Fibroblast of the conjunctiva (primary cell): ENCODE results near the gene CGB8.
A peak's percentile ranks its signal among the peaks of the same experiment; 100 is the strongest.
"Not testable (repeated sequence)": the region's sequence is repeated elsewhere in the genome, so short reads cannot be mapped to it uniquely, and the experiment has no call there.

ENCODE experiments used
- DNase-seq: peaks from one replicate; pipeline ENCODE4 v3.0.0-alpha.2; 2010; ENCODE audit warnings: low read depth

The CGB8 gene

DNA sequence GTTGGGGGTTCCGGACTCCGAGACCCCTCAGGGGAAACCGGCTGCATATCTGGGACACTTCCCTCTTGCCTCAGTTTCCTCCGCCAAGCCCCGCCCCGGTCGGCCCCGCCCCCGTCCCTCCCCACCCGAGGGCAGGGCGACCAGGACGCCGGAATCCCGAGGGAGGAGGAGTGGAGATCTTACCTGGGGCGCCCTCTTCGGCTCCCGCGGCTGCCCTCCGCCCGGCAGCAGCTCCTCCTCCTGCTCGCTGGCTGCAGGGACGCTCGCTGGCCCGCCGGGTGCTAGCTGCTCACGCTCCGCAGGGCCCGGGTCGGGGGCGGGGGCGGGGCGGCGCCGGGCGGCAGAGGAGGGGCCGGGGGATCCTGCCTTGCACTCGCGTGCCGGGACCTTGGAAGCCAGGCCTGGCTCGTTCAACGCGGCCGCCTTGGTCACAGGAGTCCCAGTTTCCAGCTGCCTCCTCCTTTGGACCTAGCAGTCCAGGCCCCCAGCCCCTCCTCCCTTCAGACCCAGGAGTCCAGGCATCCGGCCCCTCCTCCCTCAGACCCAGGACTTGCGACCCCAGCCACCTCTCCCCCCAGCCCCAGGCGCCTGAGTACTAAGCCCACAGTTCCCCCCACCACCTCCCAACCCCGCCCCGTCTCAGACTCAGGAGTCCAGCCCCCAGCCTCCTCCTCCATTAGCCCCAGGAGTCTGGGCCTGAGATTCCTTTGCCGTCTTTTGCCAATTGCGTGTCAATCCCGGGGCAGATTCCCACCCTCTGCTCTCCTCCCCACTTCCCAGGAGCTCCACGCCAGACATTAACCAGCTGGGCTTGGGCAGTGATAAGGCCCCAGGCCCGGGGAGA is 16.1 kb upstream of the CGB8 start, which contains the start of gene NTF4:
Gene NTF4, minus strand, starts transcription at position 51 of the 844 bp plus-strand sequence. CDS start 2,821 bp downstream, outside the sequence.
- DNase-seq: no peak

DNA sequence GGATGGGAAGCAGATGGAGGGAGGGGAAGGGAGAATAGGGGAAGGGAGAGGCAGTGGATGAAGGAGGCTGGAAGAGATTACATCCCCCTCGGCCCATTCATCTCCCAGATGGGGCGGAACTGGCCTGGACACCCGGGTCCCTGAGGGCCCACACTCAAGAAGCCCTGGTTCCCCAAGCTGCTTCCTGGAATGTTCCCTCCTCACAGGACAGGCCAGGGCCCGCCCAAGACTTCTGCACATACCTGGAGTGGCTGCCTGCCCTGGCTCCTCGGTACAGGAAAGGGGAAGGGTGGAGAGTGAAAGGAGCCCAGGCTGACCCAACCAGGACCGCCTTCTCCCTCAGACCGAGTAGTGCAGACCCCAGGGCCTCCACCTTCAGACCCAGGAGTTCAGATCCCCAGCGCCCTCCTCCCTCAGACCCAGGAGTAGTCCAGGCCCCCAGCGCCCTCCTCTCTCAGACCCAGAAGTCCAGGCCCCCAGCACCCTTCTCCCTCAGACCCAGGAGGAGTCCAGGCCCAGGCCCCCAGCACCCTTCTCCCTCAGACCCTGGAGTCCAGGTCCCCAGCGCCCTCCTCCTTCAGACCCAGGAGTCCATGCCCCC is 15.2 kb upstream of the CGB8 start:
- no peak for DNase-seq

DNA sequence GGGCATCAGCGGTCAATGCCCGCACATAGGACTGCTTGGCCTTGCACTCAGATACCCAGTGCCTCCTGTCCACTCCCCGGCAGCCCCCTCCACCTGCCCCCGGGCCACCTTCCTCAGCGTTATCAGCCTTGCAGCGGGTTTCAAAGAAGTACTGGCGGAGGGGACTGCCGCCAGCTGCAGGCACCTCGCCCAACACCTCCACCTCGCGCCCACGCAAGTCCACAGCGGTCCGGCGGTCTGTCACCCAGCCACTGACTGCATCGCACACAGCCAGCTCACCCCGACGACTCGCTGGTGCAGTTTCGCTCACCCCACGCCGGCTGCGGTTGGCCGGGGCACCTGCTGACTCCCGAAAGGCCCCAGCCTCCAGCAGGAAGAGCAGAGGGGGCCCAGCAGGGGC is 12.5 kb upstream of the CGB8 start:
- DNase-seq: no peak

DNA sequence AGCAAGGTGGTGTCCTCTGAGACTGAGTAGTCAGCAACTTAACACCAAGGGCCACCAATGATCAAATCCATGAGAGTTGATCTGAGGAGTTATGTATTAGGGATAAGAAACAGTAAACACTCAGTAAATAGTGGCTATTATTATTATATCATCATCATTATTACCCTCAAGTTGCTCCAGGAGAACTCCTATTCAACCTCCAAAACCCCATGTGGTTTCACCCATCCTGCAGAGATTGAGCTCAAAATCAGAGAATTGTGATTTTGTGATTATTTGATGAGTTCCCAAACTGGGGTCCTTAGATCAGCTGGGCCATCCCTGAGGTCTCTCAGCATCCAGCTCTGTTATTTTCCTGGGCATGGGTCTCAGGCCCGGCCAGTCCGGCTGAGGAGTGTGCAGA is 12.1 kb upstream of the CGB8 start:
- no peak for DNase-seq

DNA sequence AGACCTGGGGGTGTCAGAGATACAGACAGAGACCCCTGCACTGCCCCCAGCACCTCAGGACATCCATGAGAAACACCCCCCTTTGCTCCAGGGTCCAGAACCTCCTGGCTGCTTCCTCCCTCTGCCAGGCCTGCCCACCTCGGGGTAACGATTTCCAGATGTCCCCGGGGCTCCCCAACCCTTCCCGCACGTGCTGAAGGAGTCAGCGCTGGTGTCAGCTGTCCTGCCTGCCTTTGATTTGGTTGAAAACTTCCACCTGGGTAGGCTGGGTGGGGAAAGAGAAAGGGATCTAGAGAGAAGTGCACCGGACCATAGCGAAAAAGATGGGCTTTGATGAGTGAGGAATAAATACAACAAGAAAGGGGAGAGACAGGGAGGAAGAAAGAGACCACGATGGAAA is 10.1 kb upstream of the CGB8 start:
- DNase-seq: no peak

DNA sequence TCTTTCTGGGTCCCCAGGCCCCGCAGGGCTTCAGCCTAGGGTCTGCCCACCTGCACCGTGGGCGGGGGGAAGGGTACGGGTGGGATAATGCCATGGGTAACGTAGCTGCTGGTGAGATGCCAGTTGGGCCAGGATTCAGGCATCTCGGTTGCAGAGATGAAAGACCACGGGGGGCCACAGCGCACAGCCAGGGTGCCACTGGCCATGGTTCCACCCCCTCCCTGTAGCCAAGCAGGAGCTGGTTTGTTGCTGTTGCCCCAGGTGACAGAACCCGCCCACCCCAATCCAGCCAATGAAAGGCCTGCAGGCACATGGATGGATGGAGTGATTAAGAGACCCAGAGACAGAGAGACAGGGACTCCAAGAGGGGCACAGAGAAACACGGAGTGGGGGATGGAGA is 9.7 kb upstream of the CGB8 start:
- no peak for DNase-seq

DNA sequence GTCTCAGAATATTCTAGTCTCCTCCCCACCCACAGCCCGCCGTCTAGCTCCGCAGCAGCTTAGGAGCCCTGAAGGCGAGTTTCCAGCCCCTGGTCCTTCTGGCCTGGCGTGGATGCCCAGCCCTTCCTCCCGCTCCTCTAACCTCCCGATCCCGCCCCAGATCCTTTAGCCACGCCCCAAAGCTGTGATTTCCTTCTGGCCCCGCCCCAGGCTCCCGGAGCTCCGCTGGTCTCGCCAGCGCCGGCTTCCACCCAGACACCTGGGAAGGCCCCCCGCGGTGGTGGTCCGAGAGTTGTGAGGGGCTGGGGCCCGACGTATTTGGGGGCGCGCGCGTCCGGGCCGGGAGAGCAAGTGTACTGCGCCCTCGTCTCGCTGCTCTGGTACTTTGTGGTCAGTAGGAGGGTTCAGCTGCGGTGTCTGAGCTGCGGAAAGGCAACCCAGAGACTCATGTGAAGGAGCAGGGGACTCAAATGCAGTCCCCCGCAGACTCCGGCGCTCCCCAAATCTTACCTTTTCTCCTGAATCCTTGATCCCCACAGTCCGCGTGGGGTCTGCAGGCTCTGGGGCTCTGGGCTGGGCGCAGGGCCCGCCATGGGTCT is 8.8 kb upstream of the CGB8 start, which contains the start of gene CGB7:
Gene CGB7, minus strand, starts transcription at position 114 of the 599 bp plus-strand sequence. CDS start 2,374 bp downstream, outside the sequence.
- peak; percentile 16 for DNase-seq

DNA sequence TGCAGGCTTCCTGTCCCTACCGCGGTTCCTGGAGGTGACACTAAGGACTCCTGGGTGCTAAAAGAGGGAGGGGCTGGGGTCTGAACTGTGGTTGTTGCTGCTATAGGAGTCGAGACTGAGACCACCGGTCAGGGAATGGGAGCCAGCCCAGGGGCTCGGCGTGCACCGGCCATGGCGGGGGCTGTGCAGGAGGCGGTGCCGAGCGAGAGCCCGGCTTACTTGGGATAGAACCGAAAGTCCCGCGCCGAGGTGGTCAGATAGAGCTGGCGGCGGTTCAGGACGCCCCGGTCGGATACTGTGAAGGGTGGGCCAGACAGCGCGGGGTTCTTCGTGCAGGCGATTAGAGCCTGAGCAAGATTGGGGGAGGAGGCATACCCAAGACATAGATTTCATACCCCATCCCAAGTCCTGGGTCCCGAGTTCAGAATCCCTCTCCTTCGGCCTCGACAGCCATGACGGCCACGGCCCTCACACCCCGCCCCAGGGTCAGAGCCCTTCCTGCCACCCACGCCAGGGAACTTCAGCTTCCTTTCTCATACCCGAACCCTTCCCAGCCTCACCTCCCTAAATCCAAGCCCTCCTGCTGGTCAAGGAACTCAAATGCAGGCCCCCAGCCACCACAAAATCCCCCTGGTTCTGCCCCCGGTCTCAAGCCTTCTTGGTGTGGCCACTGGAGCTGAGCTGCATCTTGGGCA is 8.1 kb upstream of the CGB8 start:
- not testable (repeated sequence) for DNase-seq

DNA sequence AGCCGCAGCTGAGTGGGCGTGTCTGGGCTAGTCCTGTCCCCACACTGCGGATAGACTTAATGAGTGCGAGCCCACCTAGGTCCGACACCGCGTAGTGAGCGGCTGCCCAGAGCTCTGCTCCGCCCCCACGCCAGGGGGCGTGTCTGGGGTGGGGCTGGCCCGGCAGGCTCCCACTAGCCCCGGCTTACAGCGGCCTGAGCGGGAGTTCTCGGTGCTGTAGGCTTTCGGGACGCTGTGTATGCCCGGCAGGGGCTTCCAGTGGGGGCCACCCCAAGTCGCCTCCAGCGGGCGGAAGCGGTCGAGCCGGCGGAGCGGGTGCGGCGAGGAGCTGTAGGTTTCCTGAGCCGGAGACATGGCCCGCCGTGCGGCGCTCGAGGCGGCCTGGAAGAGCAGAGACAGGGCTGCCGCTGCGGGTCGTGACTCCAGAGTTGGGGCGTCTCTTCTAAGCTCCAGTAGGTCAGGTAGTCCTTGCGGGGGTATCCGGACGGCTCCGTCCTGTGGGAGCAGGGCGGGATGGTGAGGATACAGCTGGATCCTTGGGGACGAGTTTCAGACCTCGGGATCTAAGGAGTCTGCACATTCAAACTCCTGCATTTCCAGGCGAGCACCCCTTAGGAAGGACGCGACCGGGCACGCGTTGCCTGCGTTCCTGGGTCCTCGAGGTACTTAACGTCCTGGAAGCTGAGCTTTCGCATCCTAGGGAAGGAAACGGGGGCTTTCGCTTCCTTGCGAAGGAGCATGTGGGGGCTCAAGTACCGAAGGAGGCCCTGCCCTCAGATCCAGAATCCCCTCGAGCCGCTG is 7.4 kb upstream of the CGB8 start:
- no peak for DNase-seq

DNA sequence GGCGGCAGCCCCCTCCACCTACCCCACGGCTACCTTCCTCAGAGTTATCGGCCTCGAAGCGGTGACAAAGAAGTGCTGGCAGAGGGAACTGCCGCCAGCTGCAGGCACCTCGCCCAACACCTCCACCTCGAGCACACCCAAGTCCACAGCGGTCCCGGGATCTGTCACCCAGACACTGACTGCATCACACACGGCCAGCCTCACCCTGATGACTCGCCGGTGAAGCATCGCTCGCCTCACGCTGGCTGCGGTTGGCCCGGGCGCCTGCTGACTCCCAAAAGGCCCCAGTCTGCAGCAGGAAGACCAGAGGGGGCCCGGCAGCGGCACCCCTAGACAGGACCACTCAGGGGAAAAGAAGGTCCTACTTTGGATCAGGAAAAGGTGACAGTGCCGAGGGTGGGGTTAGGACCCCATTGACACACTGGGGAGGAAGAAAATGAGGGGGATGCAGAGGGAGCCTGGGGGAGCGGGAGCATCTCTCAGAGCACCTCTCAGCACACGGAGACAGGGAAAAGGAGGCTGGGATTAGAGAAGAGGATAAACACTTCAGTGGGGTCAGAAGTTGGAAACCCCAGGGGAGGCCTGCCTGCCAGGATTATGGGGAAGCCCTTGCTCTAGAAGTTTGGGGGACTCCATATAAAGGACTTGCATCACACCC is 1.6 kb upstream of the CGB8 start:
- DNase-seq: not testable (repeated sequence)

DNA sequence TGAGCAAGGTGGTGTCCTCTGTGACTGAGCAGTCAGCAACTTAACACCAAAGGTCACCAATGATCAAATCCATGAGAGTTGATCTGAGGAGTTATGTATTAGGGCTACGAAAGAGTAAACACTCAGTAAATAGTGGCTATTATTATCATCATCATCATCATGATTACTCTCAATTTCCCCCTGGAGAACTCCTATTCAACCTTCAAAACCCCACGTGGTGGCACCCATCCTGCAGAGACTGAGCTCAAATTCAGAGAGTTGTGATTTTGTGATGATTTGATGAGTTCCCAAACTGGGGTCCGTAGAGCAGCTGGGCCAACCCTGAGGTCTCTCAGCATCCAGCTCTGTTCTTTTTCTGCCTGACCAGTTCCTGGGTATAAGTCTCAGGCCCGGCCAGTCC is 923 bp upstream of the CGB8 start:
- DNase-seq: not testable (repeated sequence)

DNA sequence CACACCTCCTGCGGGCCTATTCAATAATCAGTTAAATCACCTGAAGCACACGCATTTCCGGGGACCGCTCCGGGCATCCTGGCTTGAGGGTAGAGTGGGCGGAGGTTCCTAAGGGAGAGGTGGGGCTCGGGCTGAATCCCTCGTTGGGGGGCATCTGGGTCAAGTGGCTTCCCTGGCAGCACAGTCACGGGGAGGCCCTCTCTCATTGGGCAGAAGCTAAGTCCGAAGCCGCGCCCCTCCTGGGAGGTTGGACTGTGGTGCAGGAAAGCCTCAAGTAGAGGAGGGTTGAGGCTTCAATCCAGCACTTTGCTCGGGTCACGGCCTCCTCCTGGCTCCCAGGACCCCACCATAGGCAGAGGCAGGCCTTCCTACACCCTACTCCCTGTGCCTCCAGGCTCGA is 5.4 kb downstream of the CGB8 start, which contains the start of gene CGB5:
Gene CGB5, plus strand, starts transcription at position 301 of the 400 bp plus-strand sequence. CDS start 362 bp downstream, outside the sequence.
- not testable (repeated sequence) for DNase-seq

DNA sequence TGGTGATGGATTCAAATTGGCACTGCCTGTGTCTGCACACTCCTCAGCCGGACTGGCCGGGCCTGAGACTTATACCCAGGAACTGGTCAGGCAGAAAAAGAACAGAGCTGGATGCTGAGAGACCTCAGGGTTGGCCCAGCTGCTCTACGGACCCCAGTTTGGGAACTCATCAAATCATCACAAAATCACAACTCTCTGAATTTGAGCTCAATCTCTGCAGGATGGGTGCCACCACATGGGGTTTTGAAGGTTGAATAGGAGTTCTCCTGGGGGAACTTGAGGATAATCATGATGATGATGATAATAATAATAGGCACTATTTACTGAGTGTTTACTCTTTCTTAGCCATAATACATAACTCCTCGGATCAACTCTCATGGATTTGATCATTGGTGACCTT is 6.2 kb downstream of the CGB8 start:
- DNase-seq: not testable (repeated sequence)

DNA sequence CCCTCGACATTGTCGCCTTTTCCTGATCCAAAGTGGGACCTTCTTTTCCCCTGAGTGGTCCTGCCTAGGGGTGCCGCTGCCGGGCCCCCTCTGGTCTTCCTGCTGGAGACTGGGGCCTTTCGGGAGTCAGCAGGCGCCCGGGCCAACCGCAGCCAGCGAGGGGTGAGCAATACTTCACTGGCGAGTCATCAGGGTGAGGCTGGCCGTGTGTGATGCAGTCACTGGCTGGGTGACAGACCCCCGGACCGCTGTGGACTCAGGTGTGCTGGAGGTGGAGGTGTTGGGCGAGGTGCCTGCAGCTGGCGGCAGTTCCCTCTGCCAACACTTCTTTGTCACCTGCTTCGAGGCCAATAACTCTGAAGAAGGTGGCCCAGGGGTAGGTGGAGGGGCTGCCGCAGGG is 6.7 kb downstream of the CGB8 start:
- DNase-seq: no peak

DNA sequence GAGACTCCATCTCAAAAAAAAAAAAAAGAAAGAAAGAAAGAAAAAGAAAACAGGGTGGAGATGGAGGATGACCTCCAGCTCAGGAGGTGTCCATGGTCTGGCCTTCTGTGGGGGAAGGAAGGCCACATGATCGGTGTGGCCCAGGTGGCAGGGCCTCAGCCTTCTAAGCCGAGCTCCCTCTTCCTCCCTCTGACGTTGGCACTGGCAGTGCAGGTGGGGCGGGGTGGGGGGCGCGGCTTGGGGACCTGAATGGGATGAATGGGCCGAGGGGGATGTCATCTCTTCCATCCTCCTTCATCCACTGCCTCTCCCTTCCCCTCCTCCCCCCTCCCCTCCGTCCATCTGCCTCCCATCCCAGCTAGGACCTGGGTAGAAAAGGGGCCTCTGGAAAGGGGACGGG is 9.2 kb downstream of the CGB8 start:
- not testable (repeated sequence) for DNase-seq

DNA sequence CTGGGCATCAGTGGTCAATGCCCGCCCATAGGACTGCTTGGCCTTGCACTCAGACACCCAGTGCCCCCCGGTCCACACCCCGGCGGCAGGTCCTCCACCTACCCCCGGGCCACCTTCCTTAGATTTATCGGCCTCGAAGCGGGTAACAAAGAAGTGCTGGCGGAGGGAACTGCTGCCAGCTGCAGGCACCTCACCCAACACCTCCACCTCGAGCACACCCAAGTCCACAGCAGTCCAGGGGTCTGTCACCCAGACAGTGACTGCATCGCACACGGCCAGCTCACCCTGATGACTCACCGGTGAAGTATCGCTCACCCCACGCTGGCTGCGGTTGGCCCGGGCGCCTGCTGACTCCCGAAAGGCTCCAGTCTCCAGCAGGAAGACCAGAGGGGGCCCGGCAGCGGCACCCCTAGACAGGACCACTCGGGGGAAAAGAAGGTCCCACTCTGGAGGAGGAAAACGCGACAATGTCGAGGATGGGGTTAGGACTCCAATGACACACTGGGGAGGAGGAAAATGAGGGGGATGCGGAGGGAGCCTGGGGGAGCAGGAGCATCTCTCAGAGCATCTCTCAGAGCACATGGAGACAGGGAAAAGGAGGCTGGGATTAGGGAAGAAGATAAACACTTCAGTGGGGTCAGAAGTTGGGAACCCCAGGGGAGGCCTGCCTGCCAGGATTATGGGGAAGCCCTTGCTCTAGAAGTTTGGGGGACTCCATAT is 10.2 kb downstream of the CGB8 start:
- not testable (repeated sequence) for DNase-seq

DNA sequence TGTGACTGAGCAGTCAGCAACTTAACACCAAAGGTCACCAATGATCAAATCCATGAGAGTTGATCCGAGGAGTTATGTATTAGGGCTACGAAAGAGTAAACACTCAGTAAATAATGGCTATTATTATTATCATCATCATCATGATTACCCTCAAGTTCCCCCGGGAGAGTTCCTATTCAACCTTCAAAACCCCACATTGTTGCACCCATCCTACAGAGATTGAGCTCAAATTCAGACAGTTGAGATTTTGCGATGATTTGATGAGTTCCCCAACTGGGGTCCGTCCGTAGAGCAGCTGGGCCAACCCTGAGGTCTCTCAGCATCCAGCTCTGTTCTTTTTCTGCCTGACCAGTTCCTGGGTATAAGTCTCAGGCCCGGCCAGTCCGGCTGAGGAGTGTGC is 10.8 kb downstream of the CGB8 start:
- not testable (repeated sequence) for DNase-seq

DNA sequence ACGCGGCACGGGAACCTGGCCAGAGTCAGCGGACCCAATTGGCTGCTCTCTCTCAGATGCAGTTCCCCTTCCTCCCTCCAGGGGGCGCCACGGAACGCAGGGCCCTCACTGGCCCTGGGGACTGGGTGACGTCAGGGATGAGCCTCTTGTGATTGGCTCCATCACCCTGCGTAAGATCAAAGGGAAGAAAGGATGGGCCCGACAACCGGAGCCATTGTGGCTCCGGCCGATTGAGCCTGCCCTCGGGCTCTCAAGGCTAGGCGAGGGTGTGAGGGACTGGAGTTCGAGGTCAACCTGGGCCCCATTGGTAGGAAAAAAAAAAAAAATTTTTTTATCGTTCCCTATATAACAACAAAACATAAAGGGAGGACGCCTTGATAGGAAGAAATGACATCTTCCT is 12.1 kb downstream of the CGB8 start, which contains the start of gene CGB1:
Gene CGB1, minus strand, starts transcription at position 81 of the 400 bp plus-strand sequence. CDS start 184 bp downstream, outside the sequence.
- DNase-seq: not testable (repeated sequence)

DNA sequence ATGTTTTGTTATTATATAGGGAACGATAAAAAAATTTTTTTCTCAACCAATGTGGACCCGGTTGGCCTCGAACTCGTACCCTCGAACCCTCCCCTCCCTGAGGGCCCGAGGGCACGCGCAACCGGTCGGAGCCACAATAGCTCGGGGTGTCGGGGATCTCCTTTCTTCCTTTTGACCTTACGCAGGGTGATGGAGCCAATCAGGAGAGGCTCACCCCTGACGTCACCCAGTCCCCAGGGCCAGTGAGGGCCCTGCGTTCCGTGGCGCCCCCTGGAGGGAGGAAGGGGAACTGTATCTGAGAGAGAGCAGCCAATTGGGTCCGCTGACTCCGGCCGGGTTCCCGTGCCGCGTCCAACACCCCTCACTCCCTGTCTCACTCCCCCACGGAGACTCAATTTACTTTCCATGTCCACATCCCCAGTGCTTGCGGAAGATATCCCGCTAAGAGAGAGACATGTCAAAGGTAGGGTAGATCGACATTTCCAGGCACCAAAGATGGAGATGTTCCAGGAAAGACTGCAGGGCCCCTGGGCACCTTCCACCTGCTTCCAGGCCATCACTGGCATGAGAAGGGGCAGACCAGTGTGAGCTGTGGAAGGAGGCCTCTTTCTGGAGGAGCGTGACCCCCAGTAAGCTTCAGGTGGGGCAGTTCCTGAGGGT is 17.1 kb downstream of the CGB8 start, which contains the start of gene CGB2:
Gene CGB2, plus strand, starts transcription at position 249 of the 660 bp plus-strand sequence. Its CDS starts 206 bp downstream, at position 455.
- DNase-seq: not testable (repeated sequence)
